Measurements from ENCODE around the gene CNOT1. TPM values are rescaled to one million over a fixed set of nuclear protein-coding genes. Genes with fewer than 3 reads are reported as not detected.

Gene CNOT1
- total and polyA plus RNA-seq, 7 experiments from 2014 or later: 81.2 to 249 (median 232) TPM

DNA sequence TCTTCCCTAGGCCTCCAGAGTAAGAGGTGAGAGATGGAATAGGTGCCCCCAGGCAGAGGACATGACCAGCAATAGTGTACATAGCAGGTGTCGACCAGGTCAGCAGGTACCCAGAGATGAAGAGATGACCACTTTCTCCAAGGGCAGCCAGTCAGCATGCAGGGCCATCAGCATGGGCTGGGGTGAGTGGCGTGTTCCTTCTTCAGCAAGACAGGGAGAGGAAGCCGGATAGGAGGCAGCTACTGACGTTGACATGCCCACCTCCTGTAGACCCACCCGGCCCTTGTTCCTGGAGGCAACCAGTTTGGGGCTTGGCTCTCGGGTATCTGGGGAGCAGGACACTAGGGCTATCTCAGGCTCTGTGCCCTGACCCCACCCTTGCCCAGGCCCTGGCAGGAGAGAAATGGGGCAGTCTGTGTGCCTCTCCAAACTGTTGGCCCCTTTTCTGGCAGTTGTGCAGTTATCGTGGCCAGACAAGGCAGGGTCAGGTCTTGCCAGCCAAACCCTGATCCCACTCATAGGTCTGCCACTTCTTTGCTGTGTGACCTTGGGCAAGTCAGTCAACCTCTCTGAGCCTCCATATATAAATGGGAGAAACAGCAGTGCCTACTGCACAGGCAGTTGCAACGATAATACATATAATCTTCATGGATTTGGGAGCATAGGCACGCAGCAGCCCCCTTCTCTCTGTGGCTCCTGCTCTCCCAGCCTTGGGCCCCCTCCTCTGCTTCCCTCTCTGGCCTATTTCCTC, 131.1 kb downstream of the CNOT1 start:
- no peaks in the 10 kb centered on the region for H3K27me3 ChIP-seq (ENCODE audit: control insufficient read depth in 2 of 2, insufficient read depth in 2 of 2, low read length in 2 of 2)
- Mint-ChIP-seq H3K4me1 (peaks cover 8 to 26% (median 14%) of the 10 kb centered on the region in 7 donors), H3K9me3 (no peaks in the 10 kb centered on the region), H3K36me3 (no peaks in the 10 kb centered on the region), H3K27me3 (peaks cover 0 to 14% (median 0%) of the 10 kb centered on the region in 5 donors), H3K4me3 (peak overlapping the region in 1 of 10 donors; percentile 33), H3K27ac (peak overlapping the region in 3 of 9 donors; percentile 36 to 61 (median 48))
- intact Hi-C loops (cut with micrococcal nuclease): no loop called here
- H3K9me3 ChIP-seq (ENCODE audit: control insufficient read depth in 2 of 3, low read length in 3 of 3): no peaks in the 10 kb centered on the region
- H3K27ac ChIP-seq (ENCODE audit: low read depth, low read length): no peak overlapping the region
- ATAC-seq (no peak), DNase-seq (no peak)
- ChIA-PET POLR2A (no interaction called here), CTCF (no interaction called here)
- H3K36me3 ChIP-seq (ENCODE audit: control insufficient read depth in 2 of 3, insufficient read depth in 3 of 3, low read length in 3 of 3): no peaks in the 10 kb centered on the region
- H3K4me3 ChIP-seq (ENCODE audit: low read length): no peak overlapping the region
- H3K4me1 ChIP-seq (ENCODE audit: control insufficient read depth in 2 of 2, insufficient read depth in 2 of 2, low read length in 2 of 2): peaks cover 0 to 11% of the 10 kb centered on the region in 2 donors

DNA sequence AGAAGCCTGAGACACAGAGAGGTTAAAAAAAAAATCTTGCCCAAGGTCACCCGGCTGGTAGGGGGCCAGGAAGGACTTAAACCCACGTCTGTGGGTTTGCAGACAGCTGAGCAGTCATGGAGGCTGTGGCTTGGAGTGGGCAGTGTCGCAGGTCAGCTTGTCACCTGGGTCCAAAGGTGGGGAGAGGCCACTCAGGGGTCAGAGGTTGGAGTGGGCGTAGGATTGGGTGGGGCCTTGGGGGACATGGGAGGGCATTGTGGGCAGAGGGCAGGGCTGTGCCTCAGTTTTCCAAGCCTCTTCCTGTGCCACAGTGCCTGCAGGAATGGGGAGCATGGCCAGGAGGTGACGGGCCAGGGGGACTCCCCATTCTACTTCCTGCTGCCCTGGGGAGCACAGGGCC, 131.7 kb downstream of the CNOT1 start:
- CTCF ChIA-PET: interaction anchor here (1.1 kb wide), 1 partner anchor 9 kb away, joined by 4 read pairs; no protein-coding TSS in a partner anchor
- H3K4me1 Mint-ChIP-seq: peaks cover 8 to 26% (median 14%) of the 10 kb centered on the region in 7 donors
- no peak for DNase-seq

DNA sequence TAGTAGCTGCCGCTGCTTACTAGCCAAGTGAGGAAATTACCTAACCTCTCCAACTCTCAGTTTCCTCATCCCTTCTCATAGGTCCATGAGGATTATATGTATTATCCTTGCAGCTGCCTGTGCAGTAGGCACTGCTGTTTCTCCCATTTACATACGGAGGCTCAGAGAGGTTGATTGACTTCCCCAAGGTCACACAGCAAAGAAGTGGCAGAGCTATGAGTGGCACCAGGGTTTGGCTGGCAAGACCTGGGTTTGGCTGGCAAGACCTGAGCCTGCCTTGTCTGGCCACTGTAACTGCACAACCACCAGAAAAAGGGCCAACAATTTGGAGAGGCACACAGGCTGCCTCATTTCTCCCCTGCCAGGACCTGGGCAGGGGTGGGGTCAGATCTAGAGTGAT, 132.2 kb downstream of the CNOT1 start:
- H3K27me3 ChIP-seq (ENCODE audit: control insufficient read depth in 2 of 2, insufficient read depth in 2 of 2, low read length in 2 of 2): no peaks in the 10 kb centered on the region
- no peak for ATAC-seq
- Mint-ChIP-seq H3K4me3 (peak overlapping the region in 1 of 10 donors; percentile 17), H3K27me3 (peaks cover 0 to 14% (median 0%) of the 10 kb centered on the region in 5 donors), H3K9me3 (no peaks in the 10 kb centered on the region), H3K27ac (peak overlapping the region in 2 of 9 donors; percentile 33 to 78), H3K36me3 (no peaks in the 10 kb centered on the region), H3K4me1 (peaks cover 8 to 26% (median 14%) of the 10 kb centered on the region in 7 donors)
- H3K27ac ChIP-seq (ENCODE audit: low read depth, low read length): no peak overlapping the region
- no peaks in the 10 kb centered on the region for H3K36me3 ChIP-seq (ENCODE audit: control insufficient read depth in 2 of 3, insufficient read depth in 3 of 3, low read length in 3 of 3)
- H3K9me3 ChIP-seq (ENCODE audit: control insufficient read depth in 2 of 3, low read length in 3 of 3): no peaks in the 10 kb centered on the region
- no peak for DNase-seq
- POLR2A ChIA-PET: interaction anchor here (0.7 kb wide), 1 partner anchor 13 kb away, joined by 3 read pairs; no protein-coding TSS in a partner anchor
- CTCF ChIA-PET: interaction anchor here (1.1 kb wide), 1 partner anchor 9 kb away, joined by 4 read pairs; no protein-coding TSS in a partner anchor
- intact Hi-C loops (cut with micrococcal nuclease): no loop called here
- H3K4me3 ChIP-seq (ENCODE audit: low read length): no peak overlapping the region
- H3K4me1 ChIP-seq (ENCODE audit: control insufficient read depth in 2 of 2, insufficient read depth in 2 of 2, low read length in 2 of 2): peaks cover 0 to 11% of the 10 kb centered on the region in 2 donors

More for the DNA sequence above, 131.7 kb downstream of the CNOT1 start:
- Histone ChIP-seq H3K36me3 (ENCODE audit: control insufficient read depth in 2 of 3, insufficient read depth in 3 of 3, low read length in 3 of 3) (no peaks in the 10 kb centered on the region), H3K4me1 (ENCODE audit: control insufficient read depth in 2 of 2, insufficient read depth in 2 of 2, low read length in 2 of 2) (peaks cover 0 to 11% of the 10 kb centered on the region in 2 donors), H3K27ac (ENCODE audit: low read depth, low read length) (no peak overlapping the region), H3K9me3 (ENCODE audit: control insufficient read depth in 2 of 3, low read length in 3 of 3) (no peaks in the 10 kb centered on the region), H3K27me3 (ENCODE audit: control insufficient read depth in 2 of 2, insufficient read depth in 2 of 2, low read length in 2 of 2) (no peaks in the 10 kb centered on the region), H3K4me3 (ENCODE audit: low read length) (no peak overlapping the region)
- Mint-ChIP-seq H3K27me3 (peaks cover 0 to 11% (median 0%) of the 10 kb centered on the region in 5 donors), H3K4me3 (peak overlapping the region in 2 of 10 donors; percentile 17 to 33), H3K9me3 (no peaks in the 10 kb centered on the region), H3K27ac (peak overlapping the region in 3 of 9 donors; percentile 67 to 78 (median 72)), H3K36me3 (no peaks in the 10 kb centered on the region)
- POLR2A ChIA-PET: no interaction called here
- no peak for ATAC-seq
- intact Hi-C loops (cut with micrococcal nuclease): no loop called here

DNA sequence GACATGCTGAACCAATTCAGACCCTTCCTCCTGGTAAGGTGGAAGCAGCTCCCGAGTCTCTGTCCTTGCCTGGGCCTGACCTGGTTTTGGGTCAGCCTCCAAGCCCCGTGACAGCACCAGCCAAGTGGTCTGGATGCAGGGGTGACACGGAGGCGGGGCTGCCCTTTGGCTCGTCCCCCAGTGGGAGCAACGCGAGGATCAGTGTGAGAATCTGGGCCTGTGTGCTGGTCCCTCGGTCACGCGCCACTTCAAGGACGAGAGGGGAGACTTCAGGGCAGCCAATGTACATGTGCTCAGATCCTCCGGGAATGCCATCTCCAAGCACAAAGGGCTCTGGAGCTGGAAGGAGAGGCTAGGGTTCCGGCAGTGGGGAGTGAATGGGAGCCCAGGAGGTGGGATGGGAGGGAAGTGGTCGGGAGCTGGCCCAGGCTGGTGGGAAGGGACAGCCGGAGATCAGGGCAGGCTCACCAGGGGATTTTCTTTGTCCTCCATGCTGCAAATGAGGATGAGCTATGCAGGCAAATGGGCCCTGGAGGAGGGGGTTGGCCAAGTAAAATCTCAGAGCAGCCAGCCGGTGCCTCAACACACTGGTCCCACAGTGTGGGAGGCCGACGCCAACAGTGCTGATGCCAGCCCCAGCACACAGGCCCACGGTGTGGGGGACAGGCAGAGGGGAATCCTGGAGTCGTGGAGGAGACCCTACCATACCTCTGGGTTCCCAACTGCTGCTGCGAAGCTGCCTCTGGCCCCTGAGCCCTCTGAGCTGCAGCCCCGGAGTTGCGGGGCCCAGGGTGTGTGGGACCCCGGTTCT, 133.9 kb downstream of the CNOT1 start:
- Histone ChIP-seq H3K27me3 (ENCODE audit: control insufficient read depth in 2 of 2, insufficient read depth in 2 of 2, low read length in 2 of 2) (no peaks in the 10 kb centered on the region), H3K4me3 (ENCODE audit: low read length) (no peak overlapping the region), H3K36me3 (ENCODE audit: control insufficient read depth in 2 of 3, insufficient read depth in 3 of 3, low read length in 3 of 3) (no peaks in the 10 kb centered on the region), H3K9me3 (ENCODE audit: control insufficient read depth in 2 of 3, low read length in 3 of 3) (no peaks in the 10 kb centered on the region), H3K27ac (ENCODE audit: low read depth, low read length) (no peak overlapping the region), H3K4me1 (ENCODE audit: control insufficient read depth in 2 of 2, insufficient read depth in 2 of 2, low read length in 2 of 2) (peaks cover 0 to 3% of the 10 kb centered on the region in 2 donors)
- H3K27me3 Mint-ChIP-seq: peaks cover 0 to 14% (median 0%) of the 10 kb centered on the region in 5 donors
- H3K36me3 Mint-ChIP-seq: no peaks in the 10 kb centered on the region
- ChIA-PET CTCF (no interaction called here), POLR2A (interaction anchor here (0.5 kb wide), 1 partner anchor 46 kb away, joined by 3 read pairs; no protein-coding TSS in a partner anchor)
- intact Hi-C loops (cut with micrococcal nuclease): loop anchor here in 1 of 2 donors (1.0 kb wide), 2 partner anchors 135 to 261 kb away; no protein-coding TSS in a partner anchor
- DNase-seq (no peak), ATAC-seq (no peak)
- H3K4me1 Mint-ChIP-seq: peaks cover 0 to 18% (median 7%) of the 10 kb centered on the region in 7 donors
- peak overlapping the region in 5 of 9 donors; percentile 36 to 74 (median 59) for H3K27ac Mint-ChIP-seq
- peak overlapping the region in 1 of 10 donors; percentile 11 for H3K4me3 Mint-ChIP-seq
- no peaks in the 10 kb centered on the region for H3K9me3 Mint-ChIP-seq

DNA sequence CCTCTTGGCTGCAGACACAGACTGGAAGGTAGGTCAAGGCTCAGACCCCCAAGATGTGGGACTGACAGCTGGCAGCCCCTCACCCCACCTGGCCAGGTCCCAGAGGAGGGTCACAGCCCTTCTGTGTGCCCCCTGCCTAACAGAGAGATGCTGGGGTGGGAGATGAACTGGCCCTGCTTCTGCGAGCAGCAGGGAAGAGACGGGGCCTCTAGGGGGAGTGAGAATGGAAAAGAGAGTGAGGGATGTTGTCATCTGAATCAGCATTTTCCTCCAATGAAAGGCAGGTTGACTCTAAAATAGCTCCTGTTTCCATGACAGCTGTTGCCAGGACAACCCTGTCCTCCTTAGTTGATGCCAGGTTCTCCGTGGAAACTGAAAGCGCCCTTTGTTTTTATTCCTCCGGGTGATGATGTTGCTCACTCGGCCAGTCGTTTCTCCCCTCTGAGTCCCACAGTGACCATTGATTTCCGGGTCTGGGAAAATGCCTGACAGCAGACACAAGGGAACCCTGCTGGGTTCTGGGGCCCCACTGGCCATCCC, 134.6 kb downstream of the CNOT1 start:
- H3K4me3 ChIP-seq (ENCODE audit: low read length): no peak overlapping the region
- no peak overlapping the region for H3K27ac ChIP-seq (ENCODE audit: low read depth, low read length)
- H3K27me3 Mint-ChIP-seq: peaks cover 0 to 14% (median 0%) of the 10 kb centered on the region in 5 donors
- ChIA-PET CTCF (interaction anchor here (2.3 kb wide), 1 partner anchor 159 kb away, joined by 5 read pairs; no protein-coding TSS in a partner anchor), POLR2A (no interaction called here)
- DNase-seq: peak in 8 of 9 donors; percentile 23 to 83 (median 56)
- no peaks in the 10 kb centered on the region for H3K9me3 Mint-ChIP-seq
- H3K4me3 Mint-ChIP-seq: peak overlapping the region in 1 of 10 donors; percentile 11
- no peaks in the 10 kb centered on the region for H3K36me3 Mint-ChIP-seq
- intact Hi-C loops (cut with micrococcal nuclease): loop anchor here in 1 of 2 donors (1.0 kb wide), 2 partner anchors 135 to 261 kb away; no protein-coding TSS in a partner anchor
- peak; percentile 63 for ATAC-seq
- H3K4me1 ChIP-seq (ENCODE audit: control insufficient read depth in 2 of 2, insufficient read depth in 2 of 2, low read length in 2 of 2): peaks cover 0 to 3% of the 10 kb centered on the region in 2 donors
- H3K27ac Mint-ChIP-seq: peak overlapping the region in 5 of 9 donors; percentile 36 to 75 (median 59)
- peaks cover 0 to 14% (median 3%) of the 10 kb centered on the region in 7 donors for H3K4me1 Mint-ChIP-seq
- H3K36me3 ChIP-seq (ENCODE audit: control insufficient read depth in 2 of 3, insufficient read depth in 3 of 3, low read length in 3 of 3): no peaks in the 10 kb centered on the region
- H3K9me3 ChIP-seq (ENCODE audit: control insufficient read depth in 2 of 3, low read length in 3 of 3): no peaks in the 10 kb centered on the region
- no peaks in the 10 kb centered on the region for H3K27me3 ChIP-seq (ENCODE audit: control insufficient read depth in 2 of 2, insufficient read depth in 2 of 2, low read length in 2 of 2)

DNA sequence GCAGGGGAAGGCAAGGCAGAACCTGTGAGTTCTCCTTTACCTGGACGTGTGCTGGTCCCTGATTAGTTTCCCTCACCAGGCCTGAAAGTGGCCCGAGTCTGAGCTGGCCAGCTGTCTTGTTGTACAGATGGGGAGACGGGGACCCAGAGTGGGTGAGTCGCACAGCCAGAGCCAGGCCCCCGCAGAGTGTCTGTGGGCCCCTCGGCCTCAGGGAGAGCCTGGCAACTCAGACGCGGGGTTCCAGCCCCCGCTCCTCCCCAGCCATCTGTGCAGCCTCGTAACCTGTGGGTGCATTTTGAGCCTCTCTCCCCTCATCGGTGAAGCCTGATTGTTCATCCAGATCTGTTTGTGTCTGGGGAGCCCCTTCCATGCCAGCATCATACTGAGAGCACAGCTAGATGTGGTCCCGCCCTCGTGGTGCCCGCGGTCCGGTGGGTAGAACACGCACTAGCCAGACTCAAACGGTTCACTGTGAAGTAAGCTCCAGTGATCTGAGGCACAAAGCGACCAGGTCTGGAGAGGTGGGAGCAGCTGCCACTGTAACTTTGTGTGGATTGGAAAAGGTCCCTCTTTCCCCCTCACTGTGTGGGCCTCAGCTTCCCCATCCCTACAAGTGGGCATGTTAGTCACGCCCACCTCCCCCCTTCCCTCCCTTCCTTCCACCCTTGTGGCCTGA, 135.7 kb downstream of the CNOT1 start:
- Histone ChIP-seq H3K27ac (ENCODE audit: low read depth, low read length) (no peak overlapping the region), H3K27me3 (ENCODE audit: control insufficient read depth in 2 of 2, insufficient read depth in 2 of 2, low read length in 2 of 2) (no peaks in the 10 kb centered on the region), H3K4me3 (ENCODE audit: low read length) (no peak overlapping the region), H3K4me1 (ENCODE audit: control insufficient read depth in 2 of 2, insufficient read depth in 2 of 2, low read length in 2 of 2) (peaks cover 0 to 3% of the 10 kb centered on the region in 2 donors), H3K36me3 (ENCODE audit: control insufficient read depth in 2 of 3, insufficient read depth in 3 of 3, low read length in 3 of 3) (no peaks in the 10 kb centered on the region), H3K9me3 (ENCODE audit: control insufficient read depth in 2 of 3, low read length in 3 of 3) (no peaks in the 10 kb centered on the region)
- H3K27ac Mint-ChIP-seq: no peak overlapping the region
- ChIA-PET CTCF (interaction anchor here (1.2 to 2.3 kb wide), 2 partner anchors 18 to 157 kb away, joined by 3 to 5 read pairs; no protein-coding TSS in a partner anchor), POLR2A (no interaction called here)
- intact Hi-C loops (cut with micrococcal nuclease): no loop called here
- no peak for ATAC-seq
- peaks cover 0 to 7% (median 0%) of the 10 kb centered on the region in 5 donors for H3K27me3 Mint-ChIP-seq
- DNase-seq: no peak
- no peak overlapping the region for H3K4me3 Mint-ChIP-seq
- no peaks in the 10 kb centered on the region for H3K36me3 Mint-ChIP-seq
- no peaks in the 10 kb centered on the region for H3K9me3 Mint-ChIP-seq
- H3K4me1 Mint-ChIP-seq: peaks cover 0 to 14% (median 0%) of the 10 kb centered on the region in 7 donors
